IPS-NIHi7 (cell line): ENCODE data around the gene ZNF593OS.

Experiments used
- DNase-seq: peaks from one replicate; pipeline ENCODE4 v3.0.0; 2012; ENCODE audit warnings: mixed read lengths; ENCODE audit errors: extremely low spot score

Gene ZNF593OS

DNA sequence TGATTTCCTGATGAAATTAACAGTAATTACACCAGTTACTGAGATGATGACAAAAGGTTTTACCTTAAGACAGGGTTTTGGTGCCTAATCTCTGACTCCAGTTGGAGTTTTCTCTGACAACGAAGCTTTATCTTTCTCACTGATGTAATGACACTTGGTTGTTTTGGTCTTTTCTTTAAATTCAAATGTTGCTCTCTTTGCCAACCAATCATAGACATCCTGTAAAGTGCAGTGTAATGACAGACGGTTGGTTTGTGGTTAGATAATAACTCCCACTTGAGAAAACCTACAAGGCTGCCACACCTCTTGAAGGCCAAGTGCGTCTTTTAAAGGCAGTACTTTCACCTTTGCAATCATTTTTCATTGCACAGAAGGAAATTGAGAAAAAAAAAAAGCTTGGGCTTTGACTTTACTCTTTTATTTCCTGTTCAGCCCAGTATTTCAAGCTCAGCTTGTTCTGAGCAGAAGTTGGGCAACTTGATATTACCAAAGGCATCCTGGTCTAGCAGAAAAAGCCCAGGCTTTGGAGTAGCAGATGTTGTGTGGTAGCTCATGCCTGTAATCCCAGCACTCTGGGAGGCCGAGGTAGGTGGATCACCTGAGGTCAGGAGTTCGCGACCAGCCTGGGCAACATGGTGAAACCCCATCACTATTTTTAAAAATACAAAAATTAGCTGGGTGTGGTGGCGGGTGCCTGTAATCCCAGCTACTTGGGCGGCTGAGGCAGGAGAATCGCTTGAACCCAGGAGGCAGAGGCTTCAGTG lies 45.1 kb downstream of the ZNF593OS start:
- DNase-seq: no peak

DNA sequence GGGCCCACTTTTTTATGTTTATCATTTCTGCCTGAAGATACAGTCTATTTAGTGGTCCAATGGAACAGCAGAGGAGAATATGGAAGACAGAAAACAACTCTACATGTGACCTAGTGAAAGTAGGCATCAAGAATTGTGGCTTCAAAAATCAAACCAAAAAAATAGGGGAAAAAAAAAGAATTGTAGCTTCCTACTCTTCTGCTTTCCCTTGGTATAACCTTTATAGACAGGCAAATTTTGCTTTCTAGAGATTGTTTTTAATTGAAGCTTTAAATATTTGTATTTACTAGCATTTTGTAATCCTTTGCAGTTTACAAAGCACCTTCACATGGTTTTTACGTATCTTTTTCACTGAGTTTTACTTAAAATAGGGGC lies 45.7 kb downstream of the ZNF593OS start:
- no peak for DNase-seq

DNA sequence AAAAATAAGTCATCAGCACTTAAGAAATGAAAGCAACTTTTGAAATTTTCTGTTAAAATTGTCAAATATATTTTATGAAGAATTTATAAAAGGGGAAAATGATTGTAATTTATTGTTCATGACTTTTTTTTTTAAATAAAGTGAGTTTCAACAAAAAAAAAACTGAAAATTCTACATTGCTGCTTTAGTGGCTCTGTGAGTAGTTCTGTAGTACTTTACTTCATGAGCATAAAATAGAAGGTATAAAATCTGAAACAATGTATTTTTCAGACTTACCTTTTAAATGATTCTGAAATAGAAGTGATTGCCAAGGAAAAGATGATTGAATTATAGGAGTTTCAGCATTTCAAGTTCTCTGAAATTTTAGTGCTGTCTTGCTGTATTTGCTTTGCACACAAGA lies 46.2 kb downstream of the ZNF593OS start:
- DNase-seq: no peak

DNA sequence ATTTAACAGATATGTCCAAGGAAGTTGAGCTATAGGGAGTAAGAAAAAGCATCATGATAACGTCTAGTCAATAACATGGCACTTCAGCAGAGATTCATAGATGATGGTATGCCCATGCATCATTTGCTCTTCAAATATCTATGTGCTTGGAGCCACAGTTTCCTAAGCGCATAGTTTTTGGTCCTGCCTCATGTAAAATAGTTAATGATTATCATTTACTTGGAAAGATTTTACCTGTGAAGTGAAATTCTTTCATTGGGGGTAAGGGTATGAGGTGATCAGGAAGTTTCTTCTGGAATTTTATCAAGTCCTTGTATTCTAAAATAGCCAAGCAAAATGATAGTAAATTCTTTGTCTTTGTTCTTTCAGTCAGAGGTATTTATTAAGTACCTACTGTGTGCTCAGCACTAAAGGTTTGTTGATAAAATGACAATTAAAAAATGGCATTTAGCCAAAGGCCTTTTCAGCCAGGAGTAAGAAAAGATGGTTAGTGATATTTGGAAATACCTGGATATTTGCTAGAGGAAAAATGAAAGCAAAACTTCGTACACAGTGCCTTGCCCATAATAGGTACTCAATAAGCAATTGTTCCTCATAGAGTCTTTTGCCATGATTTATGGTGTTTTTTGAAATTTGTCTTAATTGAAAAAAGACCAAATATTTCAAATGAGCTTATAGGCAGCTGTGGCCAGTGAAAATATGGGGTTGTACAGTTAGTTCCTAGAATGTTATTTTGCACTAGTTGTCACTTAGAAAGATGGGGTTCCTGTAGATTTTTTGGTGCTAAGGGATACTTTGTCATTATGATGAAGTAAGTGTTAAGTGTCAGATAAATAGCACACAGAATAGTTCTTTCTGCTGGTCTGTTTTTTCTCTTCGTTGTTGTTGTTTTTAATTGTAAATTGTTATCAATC lies 47.0 kb downstream of the ZNF593OS start:
- no peak for DNase-seq

GRCh38 chr1:26122988-26123973 lies 48.4 kb downstream of the ZNF593OS start:
- no peak for DNase-seq

DNA sequence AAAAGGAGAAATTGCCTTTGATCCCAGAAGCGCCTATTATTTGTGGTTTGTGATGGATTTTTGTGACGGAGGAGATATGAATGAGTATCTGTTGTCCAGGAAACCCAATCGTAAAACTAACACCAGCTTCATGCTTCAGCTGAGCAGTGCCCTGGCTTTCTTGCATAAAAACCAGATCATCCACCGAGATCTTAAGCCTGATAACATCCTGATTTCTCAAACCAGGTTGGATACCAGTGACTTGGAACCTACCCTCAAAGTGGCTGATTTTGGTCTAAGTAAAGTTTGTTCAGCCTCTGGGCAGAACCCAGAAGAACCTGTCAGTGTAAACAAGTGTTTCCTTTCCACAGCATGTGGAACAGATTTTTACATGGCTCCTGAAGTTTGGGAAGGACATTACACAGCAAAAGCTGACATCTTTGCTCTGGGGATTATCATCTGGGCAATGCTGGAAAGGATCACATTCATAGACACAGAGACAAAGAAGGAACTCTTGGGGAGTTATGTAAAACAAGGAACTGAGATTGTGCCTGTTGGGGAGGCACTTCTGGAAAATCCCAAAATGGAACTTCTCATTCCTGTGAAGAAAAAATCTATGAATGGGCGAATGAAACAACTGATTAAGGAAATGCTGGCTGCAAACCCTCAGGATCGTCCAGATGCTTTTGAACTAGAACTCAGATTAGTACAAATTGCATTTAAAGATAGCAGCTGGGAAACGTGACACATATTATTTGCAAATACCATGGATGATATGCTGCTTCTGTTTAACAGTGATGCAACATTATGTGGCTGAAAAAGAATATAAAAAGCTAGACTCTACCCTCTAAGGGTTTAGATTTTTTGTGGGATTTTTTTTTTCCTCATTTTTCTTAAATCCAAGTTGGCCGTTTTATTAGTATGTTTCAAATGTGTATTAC lies 49.5 kb downstream of the ZNF593OS start:
- no peak for DNase-seq

DNA sequence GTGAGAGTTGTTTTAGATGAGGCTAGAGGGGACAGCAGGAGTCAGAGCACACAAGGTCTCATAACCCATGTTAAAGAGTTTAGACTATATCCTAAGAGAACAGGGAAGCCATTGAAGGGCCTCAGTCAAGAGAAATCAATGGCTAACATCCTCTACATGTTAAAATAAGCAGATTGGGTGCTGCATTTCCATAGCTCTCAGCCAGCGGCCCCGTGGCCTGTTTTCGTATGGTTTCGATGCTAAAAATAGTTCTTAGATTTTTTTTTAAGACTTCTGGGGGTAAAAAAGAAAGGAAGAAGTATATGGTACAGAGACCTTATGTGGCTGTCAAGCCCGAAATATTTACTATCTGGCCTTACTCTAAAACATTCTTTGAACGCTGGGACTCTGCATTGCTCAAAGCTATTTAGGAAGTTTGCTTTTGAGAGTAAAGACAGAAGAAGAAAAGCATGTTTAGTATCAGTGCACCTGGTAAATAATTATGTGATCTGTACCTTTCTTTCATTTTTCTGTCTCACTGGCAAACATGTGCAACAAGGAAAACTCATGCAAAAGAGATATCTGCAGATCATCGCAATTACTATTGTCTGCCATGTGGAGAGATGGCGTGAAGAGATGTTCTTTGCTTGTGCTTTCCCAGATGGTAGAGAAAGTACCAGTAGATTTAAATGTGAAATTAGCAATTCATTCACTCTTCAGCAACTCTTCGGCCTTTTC lies 51.6 kb downstream of the ZNF593OS start:
- DNase-seq: no peak
